OCI-LY7 (cell line): ENCODE data around the gene MACROD2. TPM values are rescaled to one million over a fixed set of nuclear protein-coding genes. Genes with fewer than 3 reads are reported as not detected.

Experiments
- BruUV-seq: library from RNA; stranded (reverse); fragments of 400-500 nt; replicated peaks from 2 replicates; lab custom pipeline; 2021; lab: Mats Ljungman, UMichigan
- CTCF ChIA-PET: fragments of 300-600 bp; sonication (Branson Sonifier 250); formaldehyde crosslinking; loops from one replicate; lab custom pipeline; 2022; ENCODE audit warnings: antibody characterized with exemption; ENCODE audit not compliant: unreplicated experiment; lab: Charles Lee
- POLR2A ChIA-PET: fragments of 300-600 bp; sonication (Branson Sonifier 250); formaldehyde crosslinking; loops from one replicate; lab custom pipeline; 2022; ENCODE audit warnings: antibody characterized with exemption; lab: Charles Lee
- DNase-seq: peaks from one replicate; pipeline ENCODE4 v3.0.0-alpha.2; 2015; ENCODE audit warnings: low spot score
- H2AFZ ChIP-seq: fragments of 200-600 bp; sonication (generic), shearing (Covaris generic); 2 replicates; pipeline ENCODE4 v1.6.1; 2014; ENCODE audit warnings: mild to moderate bottlenecking, antibody characterized with exemption, low read length, moderate library complexity
- H3K27ac ChIP-seq: fragments of 200-600 bp; sonication (generic); 2 replicates; pipeline ENCODE4 v1.5.1; 2014; ENCODE audit warnings: mixed run types, low read depth, mild to moderate bottlenecking, moderate library complexity, low read length, inconsistent platforms; ENCODE audit not compliant: poor library complexity, severe bottlenecking
- H3K36me3 ChIP-seq: fragments of 200-600 bp; sonication (generic); 2 replicates; pipeline ENCODE4 v1.6.1; 2014; ENCODE audit warnings: mild to moderate bottlenecking, antibody characterized with exemption, low read length, moderate library complexity, mixed read lengths; ENCODE audit not compliant: insufficient read depth
- H3K4me1 ChIP-seq: fragments of 200-600 bp; sonication (generic); 2 replicates; pipeline ENCODE4 v1.5.1; 2014; ENCODE audit warnings: mild to moderate bottlenecking, low read length; ENCODE audit not compliant: insufficient read depth, poor library complexity, severe bottlenecking
- H3K4me2 ChIP-seq: fragments of 200-600 bp; sonication (generic); 2 replicates; pipeline ENCODE4 v1.6.1; 2014; ENCODE audit warnings: mild to moderate bottlenecking, low read length
- H3K4me3 ChIP-seq: fragments of 200-600 bp; sonication (generic); 2 replicates; pipeline ENCODE4 v1.5.1; 2014; ENCODE audit warnings: mild to moderate bottlenecking, low read depth, low read length; ENCODE audit not compliant: poor library complexity, severe bottlenecking
- H3K79me2 ChIP-seq: fragments of 200-600 bp; sonication (generic); 2 replicates; pipeline ENCODE4 v1.6.1; 2016; ENCODE audit warnings: low read depth, mild to moderate bottlenecking, low read length, moderate library complexity, mixed read lengths; ENCODE audit not compliant: insufficient read depth
- H3K9me2 ChIP-seq: fragments of 200-600 bp; sonication (generic); 2 replicates; pipeline ENCODE4 v1.6.1; 2016; ENCODE audit warnings: mild to moderate bottlenecking, low read length, mixed read lengths; ENCODE audit not compliant: insufficient read depth
- H3K9me3 ChIP-seq: fragments of 200-600 bp; sonication (generic); 2 replicates; pipeline ENCODE4 v1.6.1; 2014; ENCODE audit warnings: mild to moderate bottlenecking, mixed run types, low read length, mixed read lengths
- H4K20me1 ChIP-seq: fragments of 200-600 bp; sonication (generic); 2 replicates; pipeline ENCODE4 v1.6.1; 2014; ENCODE audit warnings: mild to moderate bottlenecking, antibody characterized with exemption, low read length, moderate library complexity, mixed read lengths; ENCODE audit not compliant: insufficient read depth
- CTCF ChIP-seq: fragments of 200-600 bp; sonication (generic); conservative IDR thresholded peaks from 2 replicates; pipeline ENCODE4 v1.5.1; 2014; ENCODE audit warnings: mild to moderate bottlenecking, antibody characterized with exemption, low read length, moderate library complexity, mixed read lengths
- EZH2phosphoT487 ChIP-seq: fragments of 200-600 bp; sonication (generic); IDR thresholded peaks from 2 replicates; pipeline ENCODE4 v1.6.1; 2018; ENCODE audit warnings: low read depth, borderline replicate concordance, mild to moderate bottlenecking, mixed run types, antibody characterized with exemption, low read length, moderate library complexity, mixed read lengths
- intact Hi-C: fragments of 100-400 bp; cut with micrococcal nuclease; formaldehyde crosslinking; loops from one replicate; pipeline ENCODE4 v1.10.0; 2022; ENCODE audit not compliant: unreplicated experiment
- total RNA-seq, 2 experiments: library from RNA; depleted of rRNA in 1 of 2; stranded (reverse); fragments of >200 nt in 1 of 2; shearing (Covaris generic) in 1 of 2; gene quantifications; 2 replicates each; pipeline ENCODE4 v1.2.3, GENCODE V29; 2014 to 2022

Gene MACROD2
- total RNA-seq, 2 experiments from 2014 or later: 0.09 to 4.5 TPM

- Histone ChIP-seq H3K4me3 (no peak overlapping the region), H2AFZ (no peak overlapping the region), H3K27ac (no peak overlapping the region), H3K9me2 (no peaks in the 10 kb centered on the region), H3K79me2 (no peaks in the 10 kb centered on the region), H3K4me1 (no peaks in the 10 kb centered on the region), H3K9me3 (no peaks in the 10 kb centered on the region), H3K36me3 (no peaks in the 10 kb centered on the region), H3K4me2 (no peak overlapping the region), H4K20me1 (no peaks in the 10 kb centered on the region)
- no peak for DNase-seq
- no TSS peak for BruUV-seq
- TF ChIP-seq CTCF (no peak), EZH2phosphoT487 (no peak)
- POLR2A ChIA-PET: no interaction called here
- CTCF ChIA-PET: no interaction called here
- intact Hi-C loops: no loop called here
Measured at GRCh38 chr20:14915356-14915755, 920.0 kb downstream of the MACROD2 start.

- TF ChIP-seq CTCF (no peak), EZH2phosphoT487 (no peak)
- no peaks in the 10 kb centered on the region for H3K4me1 ChIP-seq
- no peak overlapping the region for H3K4me2 ChIP-seq
- POLR2A ChIA-PET: no interaction called here
- no TSS peak for BruUV-seq
- no peaks in the 10 kb centered on the region for H3K9me2 ChIP-seq
- no peak overlapping the region for H3K4me3 ChIP-seq
- no peaks in the 10 kb centered on the region for H3K36me3 ChIP-seq
- CTCF ChIA-PET: no interaction called here
- no peak overlapping the region for H3K27ac ChIP-seq
- H3K79me2 ChIP-seq: no peaks in the 10 kb centered on the region
- H4K20me1 ChIP-seq: no peaks in the 10 kb centered on the region
- no peaks in the 10 kb centered on the region for H3K9me3 ChIP-seq
- H2AFZ ChIP-seq: no peak overlapping the region
- no peak for DNase-seq
- intact Hi-C loops: no loop called here
Measured at GRCh38 chr20:14916360-14916920, 921.1 kb downstream of the MACROD2 start.

- no peak for DNase-seq
- intact Hi-C loops: no loop called here
- CTCF ChIA-PET: no interaction called here
- no peaks in the 10 kb centered on the region for H3K79me2 ChIP-seq
- no peak overlapping the region for H2AFZ ChIP-seq
- no TSS peak for BruUV-seq
- no peak overlapping the region for H3K4me2 ChIP-seq
- H3K9me2 ChIP-seq: no peaks in the 10 kb centered on the region
- POLR2A ChIA-PET: interaction anchor here (0.7 kb wide), 2 partner anchors 10 to 21 kb away, joined by 3 to 7 read pairs; no protein-coding TSS in a partner anchor
- no peak overlapping the region for H3K27ac ChIP-seq
- H3K4me3 ChIP-seq: no peak overlapping the region
- TF ChIP-seq EZH2phosphoT487: no peak
- TF ChIP-seq CTCF: no peak
- no peaks in the 10 kb centered on the region for H3K4me1 ChIP-seq
- H4K20me1 ChIP-seq: no peaks in the 10 kb centered on the region
- no peaks in the 10 kb centered on the region for H3K36me3 ChIP-seq
- no peaks in the 10 kb centered on the region for H3K9me3 ChIP-seq
Measured at GRCh38 chr20:14918281-14918680, 923.0 kb downstream of the MACROD2 start.
